HepG2 (cell line): ENCODE data around the gene APC2. TPM values are rescaled to one million over a fixed set of nuclear protein-coding genes. Genes with fewer than 3 reads are reported as not detected.
"Not testable (repeated sequence)": the region's sequence is repeated elsewhere in the genome, so short reads cannot be mapped to it uniquely, and the experiment has no call there.

Experiments
- ATAC-seq: fragments of 200-7000 bp; cut with Tn5 transposase; 3 replicates; pipeline ENCODE4 v1.9.1; 2020; ENCODE audit warnings: mild to moderate bottlenecking, moderate library complexity
- BruUV-seq: library from RNA; stranded (reverse); fragments of 400-500 nt; replicated peaks from 2 replicates; lab custom pipeline; 2021; lab: Mats Ljungman, UMichigan
- CTCF ChIA-PET: fragments of 300-600 bp; formaldehyde crosslinking; extraction: SDS; loops from one replicate; lab custom pipeline; 2021; ENCODE audit warnings: low total read pairs, inconsistent platforms, low intra/inter-chr PET ratio; lab: Yijun Ruan, JAX
- POLR2A ChIA-PET: fragments of 350-600 bp; sonication (Branson Sonifier 250); formaldehyde crosslinking; loops from one replicate; lab custom pipeline; 2020; ENCODE audit warnings: antibody characterized with exemption, inconsistent platforms; lab: Yijun Ruan, JAX
- DNase-seq: peaks from one replicate; pipeline ENCODE4 v3.0.0-alpha.2; 2015; ENCODE audit warnings: low spot score
- FAIRE-seq: peaks from 3 replicates; lab custom pipeline; 2011; peaks lifted over from hg19 to GRCh38; lab: Jason Lieb, UNC
- H2AFZ ChIP-seq: one replicate; pipeline ENCODE4 v1.6.1; 2011; ENCODE audit warnings: low read length, inconsistent platforms
- H3K27ac ChIP-seq: fragments of 300-600 bp; 3 replicates; pipeline ENCODE4 v1.8.0; 2011; ENCODE audit warnings: mixed run types, mild to moderate bottlenecking, mixed read lengths, low read length, inconsistent platforms; ENCODE audit not compliant: insufficient read depth; ENCODE audit errors: extremely low read length
- H3K27me3 ChIP-seq, 2 experiments: fragments of 200-600 bp in 1 of 2; 2 replicates in 1 of 2; 3 replicates in 1 of 2; pipeline versions ENCODE4 v1.6.0 to v1.8.0; 2011; ENCODE audit warnings: low read length in 2 of 2, mild to moderate bottlenecking in 2 of 2, moderate library complexity in 2 of 2, inconsistent platforms in 1 of 2; ENCODE audit not compliant: insufficient read depth in 2 of 2, control insufficient read depth in 1 of 2
- H3K36me3 ChIP-seq, 2 experiments: fragments of 200-600 bp in 1 of 2; replicated peaks in 1 of 2; 2 replicates in 1 of 2; 3 replicates in 1 of 2; pipeline versions ENCODE4 v1.5.1 to v1.8.0; 2011; ENCODE audit warnings: low read length in 2 of 2, inconsistent platforms in 1 of 2; ENCODE audit not compliant: insufficient read depth in 2 of 2, control insufficient read depth in 1 of 2
- H3K4me1 ChIP-seq: 2 replicates; pipeline ENCODE4 v1.5.1; 2012; ENCODE audit warnings: low read length, inconsistent platforms; ENCODE audit not compliant: insufficient read depth
- H3K4me2 ChIP-seq: 2 replicates; pipeline ENCODE4 v1.6.0; 2011; ENCODE audit warnings: low read depth, low read length, inconsistent platforms
- H3K4me3 ChIP-seq, 3 experiments: fragments of 200-600 bp in 1 of 3; sonication (generic), shearing (Covaris generic) in 1 of 3; replicated peaks in 1 of 3; 2 replicates each; pipeline ENCODE4 v1.5.1; 2011 to 2016; ENCODE audit warnings: low read length in 3 of 3, inconsistent platforms in 2 of 3, low read depth in 2 of 3, mild to moderate bottlenecking in 2 of 3, control low read depth in 1 of 3, mixed read lengths in 1 of 3; ENCODE audit not compliant: insufficient read depth in 1 of 3
- H3K79me2 ChIP-seq: one replicate; pipeline ENCODE4 v1.6.1; 2011; ENCODE audit warnings: low read length, inconsistent platforms; ENCODE audit not compliant: insufficient read depth
- H3K9ac ChIP-seq: 2 replicates; pipeline ENCODE4 v1.6.0; 2011; ENCODE audit warnings: mild to moderate bottlenecking, low read depth, low read length, inconsistent platforms; ENCODE audit not compliant: insufficient read depth
- H3K9me3 ChIP-seq: 2 replicates; pipeline ENCODE4 v1.5.1; 2012; ENCODE audit warnings: mild to moderate bottlenecking, low read length
- H4K20me1 ChIP-seq: 2 replicates; pipeline ENCODE4 v1.6.0; 2011; ENCODE audit warnings: inconsistent platforms, mild to moderate bottlenecking, low read length, moderate library complexity; ENCODE audit not compliant: insufficient read depth
- LBX2 ChIP-seq: sonication (generic); formaldehyde crosslinking; IDR thresholded peaks from 2 replicates; pipeline ENCODE4 v1.5.0; 2020; ENCODE audit warnings: missing genetic modification reagents, mild to moderate bottlenecking, borderline replicate concordance
- ZMYM3 ChIP-seq: sonication (generic); formaldehyde crosslinking; IDR thresholded peaks from 2 replicates; pipeline ENCODE4 v1.5.1; 2020; ENCODE audit warnings: mild to moderate bottlenecking, missing genetic modification reagents
- ZNF121 ChIP-seq: sonication (generic); formaldehyde crosslinking; IDR thresholded peaks from 2 replicates; pipeline ENCODE4 v1.5.0; 2020; ENCODE audit warnings: mild to moderate bottlenecking, missing genetic modification reagents
- WGBS: methylation state at CpG from one replicate; pipeline ENCODE4 v1.1.6; 2017; ENCODE audit warnings: low lambda C conversion rate; 5-methylcytosine and 5-hydroxymethylcytosine counted together
- in situ Hi-C: cut with HindIII; loops from 2 replicates; pipeline ENCODE4 v1.10.0; 2017; ENCODE audit warnings: low pct_unique_long_range_greater_than_20kb; ENCODE audit not compliant: extremely low pct_ligation_motif_present
- intact Hi-C: fragments of 100-400 bp; cut with micrococcal nuclease; formaldehyde crosslinking; loops from one replicate; pipeline ENCODE4 v1.10.0; 2022; ENCODE audit not compliant: unreplicated experiment
- polyA plus RNA-seq, 8 experiments: library from polyadenylated mRNA; depleted of rRNA in 3 of 8; stranded (reverse) in 7 of 8; unstranded in 1 of 8; fragments of >200 nt; fragmentation: Illumina TruSeq in 4 of 8; extraction: Trizol in 4 of 8; gene quantifications; 2 replicates each; pipeline versions ENCODE4 v1.2.1 to v1.2.3, GENCODE V29; 2011 to 2016; ENCODE audit warnings: low read depth in 4 of 8, missing spikeins in 1 of 8, mixed read lengths in 1 of 8; ENCODE audit not compliant: insufficient read depth in 1 of 8
- total RNA-seq, 5 experiments: library from RNA; depleted of rRNA; stranded (reverse); fragments of >200 nt; fragmentation: Illumina TruSeq; extraction: Trizol; gene quantifications; 2 replicates each; pipeline ENCODE4 v1.2.3, GENCODE V29; 2016; ENCODE audit warnings: low read depth in 1 of 5

Gene APC2
- total and polyA plus RNA-seq, 2 of the 13 experiments (the other 11 are each of a cell fraction or from before 2014, with no cell fraction given) = 0.08 to 0.22 TPM

- TF ChIP-seq ZMYM3 (CRISPR knock-in tag) (0 out of 2 replicates have a peak, but pooled peaks have one; percentile 23), LBX2 (CRISPR knock-in tag) (no peak)
- no peak overlapping the region for H3K4me3 ChIP-seq
- H3K79me2 ChIP-seq = no peaks in the 10 kb centered on the region
- no peak overlapping the region for H3K27ac ChIP-seq
- peaks cover 19% of the 10 kb centered on the region for H3K4me1 ChIP-seq
- DNase-seq (no peak), FAIRE-seq (no peak), ATAC-seq (no peak)
- no peak overlapping the region for H3K4me2 ChIP-seq
- intact Hi-C loops = no loop called here
- H3K9ac ChIP-seq = no peak overlapping the region
- CTCF ChIA-PET = no interaction called here
- no peak overlapping the region for H2AFZ ChIP-seq
- in situ Hi-C loops = no loop called here
- no TSS peak for BruUV-seq
- no peaks in the 10 kb centered on the region for H4K20me1 ChIP-seq
- H3K9me3 ChIP-seq = no peaks in the 10 kb centered on the region
- no peaks in the 10 kb centered on the region for H3K36me3 ChIP-seq
- 40% methylated on average over 3 of the region's 4 CpGs for WGBS
- H3K27me3 ChIP-seq = peaks cover 11 to 48% of the 10 kb centered on the region in 2 experiments
- POLR2A ChIA-PET = no interaction called here
Observed at GRCh38 chr19:1518471-1518870, 68.5 kb downstream of the APC2 start.

- intact Hi-C loops, BruUV-seq, CTCF ChIA-PET: not testable (repeated sequence)
Observed at GRCh38 chr19:1519802-1520201, 69.9 kb downstream of the APC2 start.

More at GRCh38 chr19:1519802-1520201, 69.9 kb downstream of the APC2 start:
- Histone ChIP-seq H3K4me1 (peaks cover 20% of the 10 kb centered on the region), H3K27me3 (peaks cover 17 to 51% of the 10 kb centered on the region in 2 experiments)
- WGBS = 42% methylated on average over 6 of the region's 8 CpGs
- H3K27ac ChIP-seq, POLR2A ChIA-PET, DNase-seq, H2AFZ ChIP-seq, in situ Hi-C loops, H3K9me3 ChIP-seq, H3K4me3 ChIP-seq, H4K20me1 ChIP-seq, H3K4me2 ChIP-seq, H3K36me3 ChIP-seq, H3K79me2 ChIP-seq, ATAC-seq, FAIRE-seq, H3K9ac ChIP-seq: not testable (repeated sequence)
- peak; percentile 82 for TF ChIP-seq ZNF121
